GM12873 (cell line): ENCODE results near the gene CYSRT1.

ENCODE experiments used
- CTCF ChIP-seq: IDR thresholded peaks from 2 replicates; pipeline ENCODE4 v1.5.1; 2012; ENCODE audit warnings: low read depth, mild to moderate bottlenecking, moderate library complexity, low read length, control low read depth; ENCODE audit not compliant: insufficient read depth; ENCODE audit errors: missing control alignments

The CYSRT1 gene

DNA sequence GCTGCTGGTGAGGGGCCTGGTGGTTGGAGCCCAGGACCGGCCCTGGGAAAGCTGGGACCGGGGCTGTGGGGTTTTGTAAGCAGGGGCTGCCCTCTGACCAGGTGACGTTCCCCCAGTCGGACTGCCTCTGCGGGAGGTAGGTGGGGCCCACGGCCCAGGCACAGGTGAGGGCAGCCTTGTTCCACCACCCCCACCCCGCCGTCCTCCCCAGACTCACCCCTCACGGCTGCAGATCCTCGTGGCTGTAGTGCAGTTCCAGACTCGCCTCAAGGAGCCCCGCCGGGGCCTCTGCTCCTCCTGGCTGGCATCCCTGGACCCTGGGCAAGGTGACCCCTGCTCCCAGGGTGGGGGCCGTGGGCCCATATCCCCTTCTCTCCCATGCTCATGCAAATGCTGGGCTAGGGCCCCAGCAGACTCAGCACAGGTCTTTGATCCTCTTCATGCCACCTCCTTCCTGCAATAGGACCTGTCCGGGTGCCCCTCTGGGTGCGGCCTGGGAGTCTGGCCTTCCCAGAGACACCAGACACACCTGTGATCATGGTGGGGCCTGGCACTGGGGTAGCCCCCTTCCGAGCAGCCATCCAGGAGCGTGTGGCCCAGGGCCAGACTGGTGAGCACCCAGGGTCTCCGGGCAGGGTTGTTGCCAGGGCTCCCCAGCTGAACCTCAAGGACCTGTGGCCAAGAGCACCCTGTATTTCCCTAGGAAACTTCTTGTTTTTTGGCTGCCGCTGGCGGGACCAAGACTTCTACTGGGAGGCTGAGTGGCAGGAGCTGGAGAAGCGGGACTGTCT is 9.6 kb upstream of the CYSRT1 start:
- TF ChIP-seq CTCF = no peak

GRCh38 chr9:137216188-137216965 is 8.6 kb upstream of the CYSRT1 start:
- TF ChIP-seq CTCF = no peak

DNA sequence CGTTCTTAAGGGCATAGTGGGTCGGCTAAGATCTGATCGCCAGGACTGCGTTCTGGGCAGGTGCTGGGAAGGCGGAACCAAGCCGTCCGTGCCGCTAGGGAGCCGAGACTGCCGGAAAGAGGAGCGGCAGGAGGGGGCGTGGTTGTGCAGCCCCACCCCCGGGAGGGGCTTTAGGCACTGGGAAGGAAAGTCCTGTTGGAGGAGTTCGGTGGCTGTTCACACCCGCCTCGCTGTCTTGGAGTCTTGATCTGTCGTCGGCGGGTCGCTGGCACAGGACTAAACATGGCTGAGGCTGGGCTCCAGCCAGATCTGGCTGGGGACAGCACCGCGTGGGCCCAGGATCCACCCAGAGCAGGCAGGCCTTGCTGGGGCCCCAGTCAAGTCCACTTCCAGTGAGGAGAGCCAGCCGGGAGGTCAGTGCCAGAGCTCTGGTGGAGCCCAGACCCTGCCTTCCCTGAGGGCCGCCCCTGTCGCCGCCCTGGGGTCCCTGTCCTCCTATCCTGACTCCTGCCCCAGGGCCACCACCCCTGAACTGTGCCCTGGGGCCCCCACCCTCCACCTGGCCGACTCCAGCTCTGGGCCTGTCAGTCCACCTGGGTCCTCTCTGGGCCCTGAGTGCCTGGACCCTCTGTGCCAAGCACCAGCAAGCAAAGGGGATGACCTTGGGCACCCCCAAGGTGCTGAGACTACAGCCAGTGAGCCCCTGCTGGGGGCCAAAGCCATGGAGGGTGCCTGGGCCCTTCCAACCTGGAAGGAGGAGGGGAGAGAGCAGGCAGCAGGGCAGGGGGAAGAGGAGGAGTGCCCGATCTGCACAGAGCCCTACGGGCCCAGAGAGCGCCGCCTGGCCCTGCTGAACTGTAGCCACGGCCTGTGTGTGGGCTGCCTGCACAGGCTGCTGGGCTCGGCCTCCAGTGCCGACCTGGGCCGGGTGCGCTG is 7.4 kb upstream of the CYSRT1 start:
- no peak for TF ChIP-seq CTCF

DNA sequence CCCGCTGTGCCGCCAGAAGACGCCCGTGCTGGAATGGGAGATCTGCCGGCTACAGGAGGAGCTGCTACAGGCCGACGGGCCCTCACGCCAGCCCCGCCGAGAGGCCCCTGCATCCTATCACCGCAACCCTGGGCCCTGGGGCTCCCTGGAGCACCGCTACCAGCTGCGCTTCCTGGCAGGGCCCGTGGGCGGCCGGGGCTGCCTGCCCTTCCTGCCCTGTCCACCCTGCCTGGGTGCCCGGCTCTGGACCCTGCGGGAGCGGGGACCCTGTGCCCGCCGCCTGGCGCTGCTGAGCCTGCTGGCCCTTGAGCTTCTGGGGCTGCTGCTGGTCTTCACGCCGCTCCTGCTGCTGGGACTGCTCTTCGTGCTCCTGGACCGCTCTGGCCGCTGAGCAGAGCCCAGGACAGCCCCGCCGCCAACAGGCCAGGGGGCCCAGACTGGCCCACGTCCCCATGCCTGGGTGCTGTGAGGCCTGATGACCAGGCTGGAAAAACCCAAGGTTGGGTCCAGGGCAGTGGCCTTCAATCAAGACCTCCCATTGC is 6.7 kb upstream of the CYSRT1 start:
- no peak for TF ChIP-seq CTCF

DNA sequence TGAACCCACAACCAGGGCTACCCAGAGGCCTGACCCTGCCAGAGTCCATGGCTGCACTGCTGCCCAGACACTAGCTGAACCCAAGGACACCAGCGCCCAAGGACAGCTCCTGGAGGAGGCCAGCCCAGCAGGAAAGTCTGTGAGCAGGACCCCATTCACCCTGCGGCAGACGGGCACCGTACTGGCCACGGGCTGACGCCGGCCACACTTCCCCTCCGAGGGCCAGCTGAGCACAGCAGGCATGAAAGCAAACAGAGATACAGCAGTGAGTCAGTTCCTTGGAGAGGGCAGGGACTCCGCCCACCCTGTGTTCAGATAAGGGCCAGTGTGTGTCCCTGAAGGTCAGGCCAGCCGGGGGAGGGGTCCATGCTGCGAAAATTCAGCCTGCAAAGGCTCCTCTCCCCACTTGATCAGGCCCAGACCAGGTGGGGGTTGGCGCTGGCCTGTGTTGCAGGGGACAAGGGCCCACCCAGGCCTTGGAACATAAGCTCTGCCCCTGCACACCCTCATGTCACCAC is 6.2 kb upstream of the CYSRT1 start:
- no peak for TF ChIP-seq CTCF

DNA sequence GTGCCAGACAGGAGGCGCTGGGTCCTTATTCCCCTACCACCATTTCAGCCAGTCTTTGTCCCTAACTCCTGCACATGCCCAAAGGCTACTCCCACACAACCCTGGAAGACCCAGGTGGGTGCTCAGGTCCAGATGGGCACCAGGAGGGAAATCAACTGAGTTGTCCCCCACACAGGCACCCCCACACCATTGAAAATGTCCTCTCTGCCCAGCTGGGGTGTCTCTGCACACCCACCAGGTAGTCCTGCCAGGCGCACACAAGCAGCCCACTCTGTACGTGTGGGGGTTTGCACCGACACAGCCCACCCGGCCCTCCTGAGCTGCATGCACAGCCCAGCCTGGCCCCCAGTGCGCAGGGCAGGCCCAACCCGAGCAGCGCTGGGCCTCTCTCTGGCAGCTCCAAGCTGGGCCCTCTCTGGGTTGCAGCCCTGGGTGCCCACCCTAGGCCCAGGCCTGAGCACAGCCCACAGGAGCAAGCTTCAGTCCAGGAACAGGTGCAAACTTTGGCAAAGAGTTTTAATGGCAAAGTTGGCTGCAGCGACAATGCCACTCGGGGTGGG is 5.1 kb upstream of the CYSRT1 start:
- TF ChIP-seq CTCF = no peak
